Suprapubic skin (tissue), 4 donors: ENCODE results near the gene B3GALT5.

Source experiments
- CTCF ChIP-seq, 2 donors: fragments of 200-600 bp in 1 of 2; fragments of 450-650 bp in 1 of 2; sonication (generic) in 1 of 2; IDR thresholded peaks; one replicate each; pipeline ENCODE4 v1.5.1; 2016 to 2019; ENCODE audit warnings: antibody characterized with exemption in 2 of 2, mild to moderate bottlenecking in 1 of 2, moderate library complexity in 1 of 2
- EP300 ChIP-seq: sonication (generic); formaldehyde crosslinking; IDR thresholded peaks from one replicate; pipeline ENCODE4 v1.6.1; 2017; ENCODE audit warnings: antibody characterized with exemption
- POLR2A ChIP-seq, 2 donors: fragments of 450-650 bp; IDR thresholded peaks; one replicate each; pipeline ENCODE4 v1.6.1; 2017; ENCODE audit warnings: antibody characterized with exemption in 2 of 2, mild to moderate bottlenecking in 2 of 2, moderate library complexity in 2 of 2
- POLR2AphosphoS5 ChIP-seq, 3 donors: sonication (generic); formaldehyde crosslinking; IDR thresholded peaks; one replicate each; pipeline ENCODE4 v1.6.1; 2017; ENCODE audit warnings: antibody characterized with exemption in 3 of 3

- TF ChIP-seq CTCF (IDR thresholded peaks at IDR 0.05) (no peak), POLR2AphosphoS5 (IDR thresholded peaks at IDR 0.05) (no peak), POLR2A (IDR thresholded peaks at IDR 0.05) (no peak), EP300 (no peak)
Observed at GRCh38 chr21:39673163-39673562, 60.4 kb downstream of the B3GALT5 start.
